Measurements from ENCODE around the gene MROH9.

Gene MROH9

GRCh38 chr1:171084870-171085269 lies 149.5 kb downstream of the MROH9 start:
- no peak for DNase-seq

GRCh38 chr1:171087896-171088295 lies 152.6 kb downstream of the MROH9 start:
- no peak for DNase-seq

GRCh38 chr1:171090604-171091003 lies 155.3 kb downstream of the MROH9 start, which contains the start of gene FMO3:
Gene FMO3, plus strand, starts transcription at chr1:171090905. Its CDS starts 1,754 bp downstream, at chr1:171092659.
- no peak for DNase-seq

- DNase-seq, result no peak
These were observed 168.5 kb downstream of the MROH9 start for GRCh38 chr1:171103862-171104261.

- DNase-seq, result no peak
These were observed 172.1 kb downstream of the MROH9 start for GRCh38 chr1:171107262-171107940.

GRCh38 chr1:171107969-171108368 lies 172.6 kb downstream of the MROH9 start:
- no peak for DNase-seq

GRCh38 chr1:171109966-171110365 lies 174.6 kb downstream of the MROH9 start:
- DNase-seq, result no peak

GRCh38 chr1:171110621-171111326 lies 175.4 kb downstream of the MROH9 start:
- DNase-seq, result no peak

- DNase-seq, result no peak
These were observed 176.8 kb downstream of the MROH9 start for GRCh38 chr1:171112119-171112518.

GRCh38 chr1:171113382-171113781 lies 178.0 kb downstream of the MROH9 start:
- DNase-seq, result no peak
